Thyroid gland (tissue), 4 donors: Measurements from ENCODE around the gene EIF3A. TPM values are rescaled to one million over a fixed set of nuclear protein-coding genes. Genes with fewer than 3 reads are reported as not detected.
"Not testable (repeated sequence)": the region's sequence is repeated elsewhere in the genome, so short reads cannot be mapped to it uniquely, and the experiment has no call there.

Experiments
- DNase-seq, 2 donors: peaks; one replicate each; pipeline ENCODE4 v3.0.0-alpha.2; 2019
- H3K27ac ChIP-seq, 3 donors: fragments of 200-600 bp; sonication (generic); 1 replicate in 2 of 3; 2 replicates in 1 of 3; pipeline ENCODE4 v1.5.1; 2016 to 2019; ENCODE audit warnings: mild to moderate bottlenecking in 1 of 3, moderate library complexity in 1 of 3
- H3K27me3 ChIP-seq: fragments of 200-600 bp; sonication (generic); one replicate; pipeline ENCODE4 v1.5.1; 2019
- H3K36me3 ChIP-seq, 2 donors: fragments of 200-600 bp; sonication (generic); one replicate each; pipeline ENCODE4 v1.5.1; 2016 to 2019
- H3K4me1 ChIP-seq, 2 donors: fragments of 200-600 bp; sonication (generic); one replicate each; pipeline ENCODE4 v1.5.1; 2017 to 2019
- H3K4me3 ChIP-seq, 3 donors: fragments of 200-600 bp; sonication (generic); replicated peaks in 1 of 3; 1 replicate in 2 of 3; 2 replicates in 1 of 3; pipeline ENCODE4 v1.5.1; 2016; ENCODE audit warnings: mild to moderate bottlenecking in 1 of 3
- H3K9me3 ChIP-seq: fragments of 200-600 bp; sonication (generic); one replicate; pipeline ENCODE4 v1.5.1; 2017
- POLR2A ChIP-seq, 2 donors: fragments of 450-650 bp; IDR thresholded peaks; one replicate each; pipeline ENCODE4 v1.6.1; 2017; ENCODE audit warnings: antibody characterized with exemption in 2 of 2, mild to moderate bottlenecking in 2 of 2, moderate library complexity in 1 of 2
- WGBS, 2 donors: methylation state at CpG; one replicate each; pipeline ENCODE4 v1.1.5; 2017; 5-methylcytosine and 5-hydroxymethylcytosine counted together
- intact Hi-C: fragments of 100-400 bp; cut with DNase I; formaldehyde crosslinking; loops from one replicate; pipeline ENCODE4 v1.15.1; 2023
- total RNA-seq, 4 donors: library from RNA; depleted of rRNA; stranded (reverse); fragments of >200 nt; gene quantifications; one replicate each; pipeline ENCODE4 v1.2.3, GENCODE V29; 2016
- TF ChIP-seq, protein P1 (sequence below), 6 experiments: fragments of 200-600 bp in 3 of 6; fragments of 450-650 bp in 3 of 6; sonication (generic) in 3 of 6; IDR thresholded peaks; one replicate each; pipeline ENCODE4 v1.5.1; 2016 to 2019; ENCODE audit warnings: antibody characterized with exemption in 6 of 6, mild to moderate bottlenecking in 2 of 6, inconsistent platforms in 1 of 6, moderate library complexity in 1 of 6

Gene EIF3A
- total RNA-seq, 4 donors from 2014 or later: 85.6 to 113 (median 102) TPM

- 82 to 86% methylated on average over 3 of the region's 3 CpGs for WGBS, 2 donors
- Histone ChIP-seq H3K4me3 (no peak overlapping the region), H3K9me3 (no peaks in the 10 kb centered on the region), H3K27ac (no peak overlapping the region), H3K4me1 (peaks cover 7% of the 10 kb centered on the region in 2 donors), H3K27me3 (no peaks in the 10 kb centered on the region), H3K36me3 (no peaks in the 10 kb centered on the region)
- no peak for TF ChIP-seq POLR2A (IDR thresholded peaks at IDR 0.05)
- TF ChIP-seq, protein P1, sequence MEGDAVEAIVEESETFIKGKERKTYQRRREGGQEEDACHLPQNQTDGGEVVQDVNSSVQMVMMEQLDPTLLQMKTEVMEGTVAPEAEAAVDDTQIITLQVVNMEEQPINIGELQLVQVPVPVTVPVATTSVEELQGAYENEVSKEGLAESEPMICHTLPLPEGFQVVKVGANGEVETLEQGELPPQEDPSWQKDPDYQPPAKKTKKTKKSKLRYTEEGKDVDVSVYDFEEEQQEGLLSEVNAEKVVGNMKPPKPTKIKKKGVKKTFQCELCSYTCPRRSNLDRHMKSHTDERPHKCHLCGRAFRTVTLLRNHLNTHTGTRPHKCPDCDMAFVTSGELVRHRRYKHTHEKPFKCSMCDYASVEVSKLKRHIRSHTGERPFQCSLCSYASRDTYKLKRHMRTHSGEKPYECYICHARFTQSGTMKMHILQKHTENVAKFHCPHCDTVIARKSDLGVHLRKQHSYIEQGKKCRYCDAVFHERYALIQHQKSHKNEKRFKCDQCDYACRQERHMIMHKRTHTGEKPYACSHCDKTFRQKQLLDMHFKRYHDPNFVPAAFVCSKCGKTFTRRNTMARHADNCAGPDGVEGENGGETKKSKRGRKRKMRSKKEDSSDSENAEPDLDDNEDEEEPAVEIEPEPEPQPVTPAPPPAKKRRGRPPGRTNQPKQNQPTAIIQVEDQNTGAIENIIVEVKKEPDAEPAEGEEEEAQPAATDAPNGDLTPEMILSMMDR (IDR thresholded peaks at IDR 0.05): no peak
- intact Hi-C loops: no loop called here
- DNase-seq: no peak
Measured at GRCh38 chr10:119100434-119101238, 20.0 kb upstream of the EIF3A start.

GRCh38 chr10:119098576-119098975, 18.0 kb upstream of the EIF3A start:
- TF ChIP-seq, protein P1 (IDR thresholded peaks at IDR 0.05): no peak
- TF ChIP-seq POLR2A (IDR thresholded peaks at IDR 0.05): no peak
- DNase-seq: no peak
- Histone ChIP-seq H3K27ac (no peak overlapping the region), H3K4me1 (no peaks in the 10 kb centered on the region), H3K9me3 (no peaks in the 10 kb centered on the region), H3K27me3 (no peaks in the 10 kb centered on the region), H3K36me3 (no peaks in the 10 kb centered on the region), H3K4me3 (no peak overlapping the region)
- WGBS, 2 donors: 90 to 92% methylated on average over 3 of the region's 3 CpGs
- intact Hi-C loops: no loop called here

DNA sequence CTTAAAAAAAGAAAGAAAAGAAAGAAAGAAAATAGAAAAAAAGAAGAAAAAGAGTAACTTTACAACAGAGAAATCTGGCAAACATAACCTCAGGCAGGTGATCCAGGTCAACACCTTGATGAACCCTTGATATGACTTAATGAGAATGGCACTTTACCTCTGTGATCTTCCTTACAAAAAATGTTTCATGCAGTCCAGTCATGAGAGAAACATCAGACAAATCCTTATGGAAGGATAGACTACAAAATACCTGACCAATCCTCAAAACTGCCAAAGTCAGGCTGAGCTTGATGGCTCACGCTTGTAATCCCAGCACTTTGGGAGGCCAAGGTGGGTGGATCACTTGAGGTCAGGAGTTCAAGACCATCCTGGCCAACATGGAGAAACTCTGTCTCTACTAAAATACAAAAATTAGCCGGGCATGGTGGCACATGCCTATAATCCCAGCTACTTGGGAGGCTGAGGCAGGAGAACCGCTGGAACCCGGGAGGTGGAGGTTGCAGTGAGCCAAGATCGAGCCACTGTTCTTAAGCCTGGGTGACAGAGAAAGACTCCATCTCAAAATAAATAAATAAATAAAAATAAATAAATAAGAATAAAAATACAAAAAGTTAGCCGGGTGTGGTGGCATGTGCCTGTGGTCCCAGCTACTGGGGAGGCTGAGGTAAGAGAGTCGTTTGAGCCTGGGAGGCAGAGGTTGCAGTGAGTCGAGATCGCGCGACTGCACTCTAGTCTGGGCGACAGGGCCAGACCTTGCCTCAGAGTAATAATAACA, 16.2 kb upstream of the EIF3A start:
- H3K9me3 ChIP-seq, H3K4me1 ChIP-seq, H3K4me3 ChIP-seq, DNase-seq, H3K27ac ChIP-seq, H3K27me3 ChIP-seq, H3K36me3 ChIP-seq, intact Hi-C loops: not testable (repeated sequence)
- WGBS, 2 donors: 95 to 97% methylated on average over 12 of the region's 12 CpGs

DNA sequence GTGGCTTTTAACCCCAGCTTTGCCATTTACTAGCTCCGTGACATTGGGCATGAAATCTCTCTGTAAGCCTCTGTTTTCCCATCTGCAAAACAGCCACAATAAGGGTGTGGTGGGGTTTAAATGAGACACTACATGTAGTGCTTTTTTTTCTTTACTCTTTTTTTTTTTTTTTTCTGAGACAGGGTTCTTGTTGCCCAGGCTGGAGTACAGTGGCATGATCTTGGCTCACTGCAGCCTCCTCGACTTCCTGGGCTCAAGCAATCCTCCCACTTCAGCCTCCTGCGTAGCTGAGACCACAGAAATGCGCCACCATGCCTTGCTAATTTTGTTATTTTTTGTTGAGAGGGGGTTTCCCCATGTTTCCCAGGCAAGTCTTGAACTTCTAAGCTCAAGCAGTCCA, 15.0 kb upstream of the EIF3A start:
- WGBS, 2 donors: 71 to 72% methylated on average over 4 of the region's 4 CpGs

DNA sequence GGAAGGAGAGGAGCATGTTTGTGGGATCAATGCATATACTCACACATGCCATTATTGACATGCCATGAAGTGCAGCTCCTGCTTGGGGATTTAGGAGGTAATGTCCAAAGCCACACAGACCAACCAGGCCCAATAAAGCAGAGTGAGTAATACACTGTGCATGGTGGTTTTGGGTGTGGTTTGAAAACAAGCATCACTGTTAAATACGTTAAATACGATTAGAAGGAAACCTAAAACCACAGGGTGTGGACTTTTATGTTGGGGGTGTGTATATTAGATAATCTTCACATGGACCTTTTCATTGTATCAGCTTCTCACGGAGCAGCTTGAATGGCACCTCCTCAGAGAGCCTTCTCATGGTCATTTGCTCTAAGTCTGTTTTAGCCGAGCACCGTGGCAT, 10.4 kb upstream of the EIF3A start:
- no peaks in the 10 kb centered on the region for H3K36me3 ChIP-seq
- H3K4me1 ChIP-seq: no peaks in the 10 kb centered on the region
- H3K27me3 ChIP-seq: no peaks in the 10 kb centered on the region
- H3K27ac ChIP-seq: no peak overlapping the region
- no peak for DNase-seq
- no peak overlapping the region for H3K4me3 ChIP-seq
- H3K9me3 ChIP-seq: no peaks in the 10 kb centered on the region
- intact Hi-C loops: no loop called here
- TF ChIP-seq, protein P1 (IDR thresholded peaks at IDR 0.05): no peak
- no peak for TF ChIP-seq POLR2A (IDR thresholded peaks at IDR 0.05)
- 77 to 92% methylated on average over 5 of the region's 5 CpGs for WGBS, 2 donors

More for the DNA sequence above, 15.0 kb upstream of the EIF3A start:
- no peaks in the 10 kb centered on the region for H3K36me3 ChIP-seq
- TF ChIP-seq, protein P1 (IDR thresholded peaks at IDR 0.05): no peak
- TF ChIP-seq POLR2A (IDR thresholded peaks at IDR 0.05): no peak
- H3K9me3 ChIP-seq: no peaks in the 10 kb centered on the region
- H3K4me1 ChIP-seq: no peaks in the 10 kb centered on the region
- no peak overlapping the region for H3K4me3 ChIP-seq
- H3K27me3 ChIP-seq: no peaks in the 10 kb centered on the region
- no peak for DNase-seq
- H3K27ac ChIP-seq: no peak overlapping the region
- intact Hi-C loops: no loop called here
